ENCODE results near the gene TAGLN2.

TAGLN2 gene

DNA sequence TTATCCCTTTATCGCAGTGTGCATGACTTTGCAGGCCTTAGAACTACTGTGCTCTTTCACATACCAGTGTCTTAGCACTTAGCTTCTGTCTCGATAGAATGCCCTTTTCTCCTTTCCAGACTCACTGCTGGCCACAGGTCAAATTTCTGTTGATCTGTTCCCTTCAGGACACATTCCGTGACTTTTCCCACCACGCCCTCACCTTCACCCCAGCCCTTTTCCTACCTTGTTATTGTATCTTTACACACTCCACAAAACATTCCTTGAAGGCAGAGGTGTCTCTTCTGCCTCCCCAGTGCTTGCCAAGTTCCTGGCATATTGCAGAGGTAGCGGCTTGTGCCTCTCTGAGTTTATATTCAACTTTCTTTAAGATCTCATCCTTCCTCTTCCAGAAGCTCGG is 23.8 kb upstream of the TAGLN2 start:
- no peak for DNase-seq (ENCODE audit: low spot score)

DNA sequence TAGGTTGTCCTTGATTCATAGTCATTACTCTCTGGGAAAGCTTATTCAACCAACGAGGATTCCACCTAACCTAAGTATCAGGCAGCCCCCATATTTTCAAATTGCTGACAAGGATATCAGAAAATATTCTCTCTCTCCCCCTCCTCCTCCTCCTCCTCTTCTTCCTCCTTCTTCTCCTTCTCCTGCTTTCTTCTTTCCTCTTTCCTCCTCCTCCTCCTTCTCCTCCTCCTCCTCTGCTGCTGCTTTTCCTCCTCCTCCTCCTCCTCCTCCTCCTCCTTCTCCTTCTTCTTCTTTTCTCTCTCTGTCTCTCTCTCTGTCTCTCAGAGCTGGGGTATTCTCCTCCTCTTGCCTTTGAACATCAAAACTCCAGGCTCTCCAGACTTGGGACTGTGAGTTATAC is 22.6 kb upstream of the TAGLN2 start:
- no peak for DNase-seq (ENCODE audit: low spot score)

DNA sequence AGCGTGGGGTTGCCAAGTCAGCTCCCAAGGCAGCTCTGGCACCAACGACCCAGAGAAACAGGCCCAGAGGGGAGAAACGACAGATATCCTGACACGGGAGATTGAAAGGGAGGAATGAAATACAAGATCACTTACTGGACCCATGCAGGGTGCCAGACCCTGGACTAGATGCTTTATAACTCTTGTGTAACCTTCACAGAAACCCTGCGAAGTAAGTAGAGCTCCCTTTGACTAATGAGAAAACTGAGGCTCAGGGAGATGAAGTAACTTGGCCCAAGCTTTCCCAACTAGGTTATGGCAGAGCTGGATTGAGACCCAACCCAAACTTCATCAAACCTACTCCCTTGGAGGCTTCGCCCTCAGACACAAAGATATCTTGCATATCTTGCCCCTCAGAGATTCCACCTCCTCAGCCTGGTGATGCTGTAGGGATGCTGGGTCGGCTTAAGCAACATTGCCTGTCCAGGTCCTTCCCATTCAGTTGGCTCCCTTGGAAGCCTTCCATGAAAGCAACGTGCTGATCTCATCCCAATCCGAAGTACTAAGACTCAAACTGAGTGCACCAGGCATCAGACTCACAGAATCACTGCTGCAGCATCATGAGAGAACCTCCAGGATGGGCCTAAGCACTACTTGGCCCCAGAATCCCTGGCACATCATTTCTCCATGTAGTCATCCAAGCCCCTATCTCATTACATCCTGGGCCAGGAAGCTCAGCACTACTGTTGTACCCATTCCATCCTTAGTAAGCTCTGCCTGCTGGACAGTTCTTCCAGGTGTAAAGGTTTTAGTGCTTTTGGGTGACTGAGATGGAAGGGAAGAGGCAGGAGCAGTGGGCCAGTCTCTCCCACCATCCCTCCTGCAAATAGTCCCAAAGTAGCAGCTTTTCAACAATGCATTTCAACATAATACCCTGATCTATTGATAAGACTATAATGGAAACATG is 21.2 kb upstream of the TAGLN2 start:
- DNase-seq (ENCODE audit: low spot score) = no peak

DNA sequence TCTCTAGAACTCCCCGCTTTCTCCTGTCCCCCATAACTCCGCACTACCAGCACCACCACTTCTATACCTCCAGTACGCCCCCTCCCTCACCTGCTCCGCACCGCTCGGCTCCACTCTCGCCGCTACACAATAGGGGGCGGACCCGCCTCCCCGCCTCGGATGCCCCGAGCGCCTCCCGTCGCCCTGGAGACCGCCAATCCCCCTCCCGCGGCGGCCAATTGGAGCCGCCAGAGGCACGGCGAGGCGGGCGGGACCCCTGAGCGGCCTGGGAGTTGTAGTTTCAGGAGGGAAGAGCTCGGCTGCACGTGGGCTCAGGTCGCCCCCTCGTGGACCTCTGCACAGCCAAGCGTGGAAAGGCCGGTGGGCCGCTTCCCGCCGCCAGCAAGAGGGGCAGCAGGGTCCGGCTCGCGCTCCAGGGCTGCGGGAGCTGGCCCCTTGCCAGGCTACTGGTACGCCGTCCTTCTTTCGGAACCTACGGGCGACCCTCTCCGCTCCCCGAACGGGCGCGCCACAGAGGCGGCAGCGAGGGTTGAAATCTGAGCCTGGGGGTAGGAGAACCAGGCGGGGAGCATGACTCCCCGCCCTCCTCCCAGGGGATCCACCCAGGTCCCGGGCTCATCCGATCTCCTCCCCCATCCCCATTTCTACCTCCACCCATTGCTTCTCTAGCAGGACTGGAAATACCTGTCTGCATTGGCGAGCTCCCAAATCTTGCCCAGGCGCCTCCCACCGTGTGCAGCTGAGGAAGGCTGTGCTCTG is 20.4 kb upstream of the TAGLN2 start, which contains the start of gene IGSF9:
IGSF9 (minus strand) TSS at position 131 of the 759 bp plus-strand sequence. CDS start 2,159 bp downstream, outside the sequence.
- DNase-seq (ENCODE audit: low spot score) = no peak

DNA sequence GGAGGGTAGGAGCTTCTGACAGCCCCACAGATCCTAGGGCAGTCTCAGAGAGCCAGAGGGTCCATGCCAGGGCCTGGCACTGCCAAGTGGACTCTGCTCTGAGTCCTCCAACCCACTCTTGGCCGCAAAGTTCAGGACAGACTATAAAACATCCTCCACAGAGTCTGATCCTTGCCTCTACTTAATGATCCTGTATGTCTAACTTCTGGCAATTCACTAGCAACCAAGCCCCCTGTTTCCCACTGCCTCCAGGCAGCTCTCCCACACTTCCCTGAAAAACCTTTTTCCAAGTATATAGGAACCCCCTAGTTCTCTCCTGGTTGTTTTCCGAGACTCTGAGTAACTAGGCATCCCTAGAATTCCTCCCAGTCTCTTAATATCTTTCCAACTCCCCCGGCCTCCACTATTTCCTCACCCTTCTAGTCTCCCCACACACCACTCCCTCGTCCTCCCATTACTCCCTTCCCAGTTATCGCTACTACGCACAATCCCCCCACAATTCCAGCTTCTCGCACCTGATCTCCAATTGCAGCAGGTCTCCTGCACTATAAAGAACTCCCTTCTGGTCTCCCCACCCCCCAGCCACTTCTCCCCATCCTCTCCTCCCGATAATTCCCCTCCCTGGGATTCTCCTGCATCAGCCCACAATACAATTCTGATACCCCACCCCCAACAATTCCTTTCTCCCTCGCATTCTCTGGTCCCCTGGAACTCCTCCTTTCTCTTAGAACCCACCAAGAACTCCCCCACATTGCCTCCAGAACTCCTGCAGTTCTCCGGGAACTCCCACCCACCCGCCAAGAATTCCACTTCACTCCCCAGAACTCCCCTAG is 19.5 kb upstream of the TAGLN2 start:
- DNase-seq (ENCODE audit: low spot score) = no peak

DNA sequence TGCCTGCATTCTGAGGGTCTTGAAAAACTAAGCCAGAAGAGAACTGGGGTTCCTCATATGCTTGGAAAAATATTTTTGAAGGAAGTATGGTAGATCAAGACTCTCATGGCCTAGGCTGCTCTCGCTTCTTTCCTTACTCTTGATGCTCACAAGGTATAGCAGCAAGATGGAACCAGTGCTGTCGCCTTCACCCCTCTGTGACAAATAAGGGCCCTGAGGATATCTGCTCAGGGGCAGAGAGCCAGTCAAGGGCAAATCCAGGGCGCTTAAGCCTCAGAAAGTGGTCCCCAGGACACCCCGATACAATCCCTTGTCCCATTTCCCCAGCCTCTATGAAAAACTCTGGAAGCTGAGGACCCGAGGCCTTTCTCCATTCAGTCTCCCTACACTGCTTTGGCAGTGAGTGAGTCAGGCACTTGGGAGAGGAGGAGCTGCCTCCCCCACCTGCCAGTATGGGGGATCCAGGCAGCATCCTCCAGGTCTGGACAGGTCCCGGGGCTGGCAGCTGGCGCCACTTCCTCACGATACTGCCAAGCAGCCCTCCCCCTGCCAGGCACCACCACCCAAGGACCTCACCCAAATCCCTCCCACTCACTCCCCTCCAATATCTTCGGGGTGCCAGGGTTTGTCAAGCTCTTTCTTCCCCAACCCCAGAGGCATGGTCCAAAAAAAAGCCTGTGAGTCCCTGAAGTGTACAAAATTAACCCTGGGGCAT is 18.8 kb upstream of the TAGLN2 start:
- DNase-seq (ENCODE audit: low spot score) = no peak

DNA sequence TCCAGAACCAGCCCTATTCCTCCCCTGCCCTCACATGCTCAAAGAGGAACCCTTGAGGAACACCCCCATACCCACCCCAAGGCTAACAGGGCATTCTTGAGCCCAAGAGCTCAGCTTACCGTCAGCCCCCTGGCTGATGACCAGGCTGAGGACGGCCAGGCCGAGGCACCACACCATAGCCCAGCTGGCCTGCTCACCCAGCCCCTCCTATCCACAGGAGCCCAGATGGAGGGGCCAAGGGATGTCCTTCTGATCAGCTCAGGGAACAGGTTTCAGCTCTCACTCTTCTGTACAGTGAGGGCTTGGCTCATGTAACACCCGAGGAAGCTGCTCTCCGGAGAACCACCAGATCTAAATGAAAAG is 18.0 kb upstream of the TAGLN2 start:
- no peak for DNase-seq (ENCODE audit: low spot score)

DNA sequence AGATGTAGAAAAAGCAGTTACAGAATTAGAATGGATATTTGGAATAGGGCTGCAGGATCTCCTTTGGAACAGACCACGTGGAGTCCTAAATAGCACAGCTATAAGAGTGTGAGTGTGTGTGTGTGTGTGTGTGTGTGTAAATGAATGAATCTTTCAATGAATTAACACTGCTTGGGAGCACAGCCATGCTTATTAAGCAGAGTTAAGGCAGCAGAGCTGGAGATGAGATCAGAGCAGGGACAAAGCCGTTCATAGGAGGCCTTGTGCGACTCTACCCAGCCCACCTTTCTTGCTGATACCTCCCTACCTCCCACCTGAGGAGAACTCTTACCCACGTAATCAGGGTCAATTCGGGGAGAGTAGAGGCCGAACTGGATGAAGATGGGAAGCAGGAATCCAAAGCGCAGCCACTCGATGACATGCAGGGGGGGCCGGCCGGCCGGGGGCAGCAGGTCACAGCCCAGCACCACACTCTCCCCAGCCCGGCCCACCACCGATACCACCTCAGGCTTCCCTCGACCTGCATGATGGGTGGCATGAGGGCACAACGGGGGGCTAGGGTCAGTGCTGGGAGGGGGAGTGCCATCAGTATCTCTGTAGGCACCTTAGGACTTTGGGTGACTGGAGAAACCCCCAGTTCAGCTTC is 17.4 kb upstream of the TAGLN2 start:
- no peak for DNase-seq (ENCODE audit: low spot score)

DNA sequence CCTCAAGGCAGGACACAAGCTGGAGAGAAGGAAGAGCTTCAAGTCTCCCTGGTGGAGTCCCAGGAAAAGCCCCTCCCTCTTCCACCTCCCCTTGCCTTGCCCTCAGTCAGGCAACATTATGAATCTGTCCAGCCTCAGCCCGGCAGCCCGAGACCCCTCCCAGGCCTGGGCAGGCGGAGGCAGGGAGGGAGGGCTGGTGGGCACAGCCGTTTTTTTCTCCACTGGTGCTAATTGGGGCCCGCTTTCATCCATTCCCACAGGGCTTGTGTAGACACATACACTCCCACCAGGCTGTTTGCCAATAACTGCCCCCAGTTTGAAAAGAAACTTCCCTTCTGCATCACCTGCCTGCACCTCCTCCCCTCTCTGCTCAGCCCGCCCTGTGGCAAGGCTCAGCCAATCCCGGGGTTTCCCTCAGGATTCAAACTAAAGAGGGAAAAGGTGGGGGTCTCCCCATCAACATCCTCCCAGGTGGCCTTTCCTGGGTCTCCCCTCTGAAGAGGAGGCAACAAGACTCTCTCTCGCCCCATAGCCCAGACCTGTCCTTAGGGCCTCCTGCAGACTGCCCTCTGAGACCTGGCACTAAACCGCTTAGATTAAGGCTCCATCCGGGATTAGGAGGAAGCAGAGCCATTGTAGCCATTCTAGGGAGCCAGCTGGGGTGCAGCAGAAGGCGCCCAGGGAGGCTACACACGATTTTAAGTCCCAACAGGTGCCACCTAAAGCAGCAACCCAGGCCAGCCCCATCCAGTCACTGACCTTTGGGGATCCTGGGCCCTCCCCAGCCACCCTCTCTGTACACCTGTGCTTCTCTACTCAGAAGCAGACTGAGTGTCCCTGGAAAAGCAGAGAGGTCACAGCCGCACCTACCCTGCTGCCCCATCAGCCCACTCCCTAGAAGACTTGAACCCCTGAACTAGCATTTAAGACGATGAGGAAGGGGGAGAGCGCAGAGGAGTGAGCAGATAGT is 16.6 kb upstream of the TAGLN2 start:
- DNase-seq (ENCODE audit: low spot score) = no peak

DNA sequence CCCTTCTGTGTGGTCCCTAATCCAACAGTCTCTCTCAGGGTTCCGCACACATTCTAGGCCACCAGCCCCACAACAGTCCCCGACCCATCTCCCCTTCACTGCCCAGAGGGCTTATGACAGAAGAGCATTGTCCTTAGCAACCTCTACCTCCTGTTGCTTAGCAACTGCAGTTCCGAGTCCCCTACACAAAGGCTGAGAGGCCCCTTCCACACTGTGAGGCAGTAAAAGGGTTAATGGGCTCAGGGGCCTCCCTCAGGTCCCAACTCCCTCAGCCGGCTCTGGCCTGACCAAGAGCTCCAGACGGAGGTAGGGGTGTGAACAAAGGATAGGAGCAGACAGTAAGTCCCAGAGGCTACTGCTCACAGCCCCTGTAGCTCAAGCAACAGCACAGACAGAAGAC is 15.8 kb upstream of the TAGLN2 start:
- no peak for DNase-seq (ENCODE audit: low spot score)

DNA sequence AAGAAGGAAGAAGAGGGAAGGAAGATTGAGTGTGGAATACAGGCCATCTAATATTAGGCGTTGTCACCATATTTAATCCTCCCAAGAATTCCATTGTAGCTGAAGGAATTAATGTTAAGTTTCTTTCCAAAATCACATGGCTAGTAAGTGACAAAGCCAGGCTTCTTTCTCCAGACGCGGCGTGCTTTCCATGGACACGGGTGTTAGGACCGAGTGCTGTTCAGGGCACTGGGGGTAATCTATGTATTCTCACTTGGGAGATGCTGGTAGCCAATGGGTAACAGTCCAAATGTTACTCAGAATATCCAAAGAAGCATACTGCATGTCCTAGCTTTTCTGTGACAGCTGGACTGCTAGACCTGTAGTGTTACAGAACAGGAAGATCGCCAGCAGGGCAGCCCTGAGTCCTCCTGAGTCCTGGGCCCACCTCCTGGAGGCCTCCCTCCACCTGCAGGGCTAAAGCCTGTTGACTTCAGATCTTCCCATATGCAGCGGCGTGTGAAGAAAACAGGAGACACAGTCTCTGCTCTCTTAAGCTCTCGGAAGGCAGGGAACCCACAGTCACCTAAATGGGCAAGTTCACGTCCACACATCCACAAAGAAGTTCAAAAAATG is 14.8 kb upstream of the TAGLN2 start:
- DNase-seq (ENCODE audit: low spot score) = no peak

DNA sequence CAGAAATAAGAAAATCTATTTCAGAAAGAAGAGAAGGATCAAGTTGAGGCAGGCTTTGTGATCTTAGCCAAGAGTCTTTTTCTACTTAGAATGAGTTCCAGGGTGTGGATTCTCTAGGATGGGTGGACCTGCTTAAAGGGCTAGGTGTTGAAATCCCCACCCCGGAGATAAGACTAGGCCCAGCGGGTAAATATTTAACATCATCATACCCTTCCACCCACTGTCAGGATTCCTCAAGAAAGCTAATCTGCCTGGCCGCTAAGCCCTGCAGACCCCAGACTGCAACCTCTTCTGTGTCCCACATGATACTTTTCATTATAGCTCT is 14.3 kb upstream of the TAGLN2 start:
- DNase-seq (ENCODE audit: low spot score) = no peak

DNA sequence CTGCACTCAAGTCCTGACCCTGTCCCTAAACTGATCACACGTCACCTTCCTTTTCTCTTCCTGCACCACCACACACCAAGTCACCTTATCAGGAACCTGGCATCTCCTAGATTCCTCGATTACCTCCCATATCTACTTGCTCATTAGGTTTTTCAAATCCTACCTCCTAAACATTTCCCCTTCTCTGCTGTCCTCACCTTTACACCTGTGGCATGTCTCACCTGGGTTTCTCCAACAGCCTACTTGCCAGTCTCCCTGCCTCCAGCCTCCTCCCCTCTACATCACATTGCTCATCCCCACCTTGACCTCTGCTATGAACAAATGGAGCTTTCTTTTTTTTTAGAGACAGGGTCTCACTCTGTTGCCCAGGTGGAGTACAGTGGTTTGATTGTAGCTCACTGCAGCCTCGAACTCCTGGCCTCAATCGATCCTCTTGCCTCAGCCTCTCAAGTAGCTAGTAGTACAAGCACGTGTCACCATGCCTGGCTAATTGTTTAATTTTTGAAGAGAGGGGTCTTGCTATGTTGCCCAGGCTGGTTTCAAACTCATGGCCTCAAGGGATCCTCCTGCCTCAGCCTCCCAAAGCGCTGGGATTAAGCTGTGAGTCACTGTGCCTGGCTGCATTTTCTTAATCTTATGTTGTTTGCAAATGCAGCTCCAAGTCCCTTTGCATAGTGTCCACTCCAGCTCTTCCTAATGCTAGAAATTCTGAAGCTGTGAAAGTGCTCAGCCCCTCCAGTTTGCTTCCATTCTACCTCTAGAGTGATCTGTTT is 13.8 kb upstream of the TAGLN2 start:
- no peak for DNase-seq (ENCODE audit: low spot score)

DNA sequence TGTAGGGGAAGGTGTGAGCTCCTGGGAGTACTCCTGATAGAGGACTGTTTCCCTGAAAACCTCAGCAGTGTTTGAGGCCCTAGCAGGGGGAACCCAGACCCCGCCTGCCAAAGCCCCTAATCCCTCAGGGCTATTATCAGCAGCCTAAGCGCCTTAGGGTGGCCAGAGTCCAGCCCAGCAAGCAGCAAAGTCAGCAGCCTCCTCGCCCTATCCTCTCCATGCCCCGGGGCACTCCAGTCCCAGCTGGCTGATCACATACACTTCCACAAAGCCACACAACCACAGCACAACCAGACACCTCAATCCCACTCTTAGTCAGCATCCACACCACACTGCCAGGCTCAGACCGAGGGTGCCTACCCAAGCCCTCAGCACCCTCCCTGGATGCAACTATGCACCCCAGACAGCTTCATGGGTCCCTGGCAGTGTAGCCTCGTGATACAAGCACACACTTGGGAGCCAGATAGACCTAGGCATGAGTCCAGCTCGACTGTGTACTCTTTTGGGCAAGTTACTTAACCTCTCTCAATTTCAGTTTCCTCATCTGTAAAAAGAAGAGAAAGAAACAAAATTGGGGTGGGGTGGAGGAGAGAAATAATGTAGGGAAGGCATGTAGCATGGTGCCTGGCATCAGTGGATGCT is 13.0 kb upstream of the TAGLN2 start:
- no peak for DNase-seq (ENCODE audit: low spot score)

DNA sequence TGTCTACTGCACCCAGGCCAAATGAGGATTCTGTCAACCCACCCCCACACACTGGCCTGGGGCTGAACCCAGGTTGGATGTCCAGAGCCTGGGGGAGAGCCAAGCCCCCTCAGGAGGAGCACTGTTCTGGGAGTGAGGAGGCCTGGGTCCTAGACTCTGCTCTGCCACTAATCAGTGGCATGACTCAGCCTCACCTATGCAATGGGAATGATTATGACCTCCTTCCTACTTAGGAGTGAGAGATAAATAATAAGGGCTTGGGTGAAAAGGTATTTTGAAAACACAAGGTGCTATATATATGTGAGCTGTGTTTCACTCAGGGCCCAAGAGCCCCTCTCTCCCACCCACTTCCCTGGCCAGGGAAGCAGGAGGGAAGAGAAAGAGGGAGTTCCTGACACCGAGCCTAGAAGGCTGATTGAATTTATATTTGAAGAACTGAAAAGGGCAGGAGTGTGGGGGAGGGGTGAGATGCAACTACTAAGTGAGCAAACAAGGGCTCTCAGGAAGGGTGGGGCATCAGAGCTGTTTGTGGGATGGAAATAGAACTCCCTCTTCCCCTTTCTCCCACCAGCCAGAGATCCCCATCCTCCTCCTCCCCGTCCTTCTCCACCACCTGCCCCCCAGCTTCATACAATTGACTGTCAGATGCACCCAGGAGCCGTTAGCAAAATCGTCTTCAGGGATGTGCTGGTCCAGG is 11.9 kb upstream of the TAGLN2 start:
- no peak for DNase-seq (ENCODE audit: low spot score)

DNA sequence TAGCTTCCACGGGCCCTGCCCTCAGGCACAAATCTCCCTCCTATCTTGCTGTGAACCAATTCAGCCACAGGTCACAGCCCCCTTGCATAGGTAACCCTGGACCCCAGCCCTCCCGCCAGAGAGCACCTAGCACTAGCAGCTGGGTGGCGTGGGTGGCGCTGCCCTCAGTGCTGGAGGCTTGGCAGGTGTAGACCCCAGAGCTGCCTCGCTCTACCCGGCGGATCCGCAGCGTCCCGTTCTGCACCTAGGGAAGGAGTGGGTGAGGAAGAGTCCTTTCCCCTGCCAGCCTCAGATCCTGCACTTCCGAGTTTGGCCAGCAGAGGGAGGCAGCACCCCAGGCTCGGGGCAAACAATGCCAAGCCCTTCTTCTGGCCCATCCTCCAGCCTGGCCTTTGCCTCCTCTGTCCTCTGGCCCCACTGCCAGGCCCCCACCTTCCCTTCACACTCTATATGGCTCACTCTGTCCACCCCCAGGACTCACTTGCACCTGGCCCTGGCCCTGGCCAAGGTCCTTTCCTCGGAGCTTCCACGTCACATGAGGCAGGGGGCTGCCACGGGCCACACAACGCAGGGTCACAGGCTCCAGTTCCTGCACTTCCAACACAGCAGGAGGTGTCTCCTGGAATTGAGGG is 11.1 kb upstream of the TAGLN2 start:
- no peak for DNase-seq (ENCODE audit: low spot score)

DNA sequence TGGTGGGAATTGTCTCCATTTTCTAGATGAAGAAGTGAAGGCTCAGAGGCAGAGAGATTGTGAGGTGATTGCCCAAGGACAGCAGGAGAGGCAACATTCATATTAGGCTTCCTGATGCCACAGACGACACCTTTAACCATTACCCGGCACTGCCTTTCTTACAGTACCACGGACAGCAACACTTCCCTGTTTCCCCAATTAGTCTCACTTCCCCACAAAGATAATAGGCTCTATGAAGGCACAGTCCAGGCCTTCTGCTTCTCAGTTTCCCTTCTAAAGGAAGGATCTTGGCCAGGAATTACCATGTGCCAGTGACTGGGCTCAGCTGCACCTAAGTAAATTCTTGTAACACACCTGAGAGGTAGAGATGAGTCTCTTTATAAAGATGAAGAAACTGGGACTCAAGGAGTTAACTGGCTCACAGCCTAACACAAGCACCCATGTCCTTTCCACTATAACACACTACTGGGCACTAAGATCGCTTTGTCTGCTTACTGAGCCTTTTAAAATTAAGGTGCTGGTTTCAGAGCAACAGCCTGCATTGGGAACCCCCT is 10.5 kb upstream of the TAGLN2 start:
- DNase-seq (ENCODE audit: low spot score) = no peak

Data from RKO (cell line).